DMS153 (cell line): ENCODE data around the gene BICDL1.
A peak's percentile ranks its signal among the peaks of the same experiment; 100 is the strongest.
"Not testable (repeated sequence)": the region's sequence is repeated elsewhere in the genome, so short reads cannot be mapped to it uniquely, and the experiment has no call there.

Experiments
- DNase-seq: peaks from one replicate; lab custom pipeline; 2025; lab: John Stamatoyannopoulos, UW

BICDL1 gene

DNA sequence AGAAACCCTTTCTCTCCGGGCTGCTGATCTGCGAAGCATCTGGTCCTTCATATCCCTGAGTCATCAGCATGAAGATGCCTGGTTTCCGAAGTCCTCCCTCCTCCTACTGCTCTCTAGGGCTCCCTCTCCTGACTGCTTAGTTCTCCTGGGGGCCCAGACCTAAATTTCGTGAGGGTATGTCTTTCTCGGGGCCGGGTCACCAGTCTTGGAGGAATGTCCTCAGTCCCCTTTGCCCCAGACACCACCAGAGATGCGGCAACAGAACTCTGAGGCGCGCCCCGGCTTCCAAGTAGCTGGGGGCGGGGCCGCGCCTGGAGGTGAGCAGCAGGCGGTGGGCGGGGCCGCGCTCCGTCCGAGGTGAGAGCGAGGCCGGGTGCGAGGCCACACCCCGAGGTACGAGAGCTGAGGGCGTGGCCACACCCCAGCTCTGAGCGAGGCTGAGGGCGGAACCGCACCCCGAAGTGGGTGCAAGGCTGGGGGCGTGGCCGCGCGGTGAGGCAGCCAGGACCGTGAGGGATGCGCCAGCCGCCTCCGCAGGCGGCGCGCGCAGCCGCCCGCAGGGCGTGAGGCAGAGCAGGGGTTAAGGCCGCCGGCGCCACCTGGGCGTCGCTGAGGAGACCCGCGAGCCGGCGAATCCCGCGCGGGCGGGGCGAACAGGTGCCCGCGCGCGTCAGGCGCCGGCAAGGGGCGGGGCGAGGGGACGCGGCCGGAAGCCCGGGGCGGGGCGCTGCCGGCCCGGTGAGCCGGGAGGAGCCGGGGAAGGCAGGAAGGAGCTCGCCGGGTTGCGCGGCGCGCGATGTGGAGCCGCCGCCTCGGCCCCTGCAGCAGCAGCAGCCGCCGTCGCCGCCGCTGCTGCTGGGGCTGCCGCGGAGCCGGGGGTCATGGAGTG lies at the start of gene BICDL1:
Gene BICDL1 (plus strand): TSS at position 765 of the 889 bp plus-strand sequence. CDS start 633 bp downstream, outside the sequence.
- DNase-seq, result peak; percentile 94

GRCh38 chr12:119940897-119941296 lies 48.1 kb upstream of the BICDL1 start:
- DNase-seq, result peak; percentile 65

DNA sequence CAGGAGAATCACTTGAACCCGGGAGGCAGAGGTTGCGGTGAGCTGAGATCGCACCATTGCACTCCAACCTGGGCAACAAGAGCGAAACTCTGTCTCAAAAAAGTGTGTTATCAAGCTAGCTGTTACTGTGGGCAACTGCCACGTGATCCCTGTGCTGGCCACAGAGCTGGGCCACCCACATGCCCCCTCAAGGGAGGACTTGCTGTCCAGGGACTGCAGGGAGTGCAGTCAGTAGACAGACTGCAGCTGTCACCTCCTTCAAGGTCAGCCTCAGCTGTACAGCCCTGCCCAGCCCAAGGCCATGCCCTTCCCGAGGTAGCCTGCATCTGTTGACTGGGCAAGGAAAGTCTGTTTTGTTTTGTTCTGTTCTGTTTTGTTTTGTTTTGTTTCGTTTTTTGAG lies 46.6 kb upstream of the BICDL1 start:
- no peak for DNase-seq

DNA sequence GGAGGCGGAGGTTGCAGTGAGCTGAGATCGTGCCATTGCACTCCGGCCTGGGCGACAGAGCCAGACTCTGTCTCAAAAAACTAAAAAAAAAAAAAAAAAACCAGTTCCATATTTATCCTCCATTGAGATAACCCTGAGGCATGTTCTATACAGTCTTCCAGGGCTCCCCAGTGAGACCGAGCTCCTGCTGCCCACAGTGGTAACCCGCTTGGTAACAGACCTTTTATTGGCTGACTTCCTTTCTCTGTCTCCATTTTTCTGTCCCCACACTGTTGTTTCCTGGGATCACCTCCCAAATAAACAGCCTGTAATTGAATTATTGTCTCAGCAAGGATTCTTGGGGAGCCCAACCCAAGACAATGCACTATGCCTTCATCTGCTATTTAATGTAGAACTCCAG lies 42.8 kb upstream of the BICDL1 start:
- DNase-seq, result no peak

DNA sequence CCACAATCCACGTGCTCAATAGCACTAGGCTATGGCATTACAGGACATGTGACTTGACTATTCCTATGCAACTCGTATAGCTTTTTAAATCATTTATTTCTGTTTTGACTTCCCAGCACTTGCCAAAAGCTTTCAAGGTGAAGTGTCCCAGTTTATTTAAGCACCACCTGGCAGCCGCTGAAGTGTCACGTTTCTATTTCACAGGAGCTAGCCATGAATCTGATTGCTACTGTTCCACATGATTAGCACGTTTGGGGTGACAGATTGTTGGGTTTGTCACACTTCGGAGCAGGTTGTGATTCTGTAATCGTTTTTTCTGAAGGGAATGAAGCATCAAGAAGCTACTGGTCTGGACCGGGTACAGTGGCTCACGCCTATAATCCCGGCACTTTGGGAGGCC lies 39.9 kb upstream of the BICDL1 start:
- DNase-seq, result peak; percentile 52

DNA sequence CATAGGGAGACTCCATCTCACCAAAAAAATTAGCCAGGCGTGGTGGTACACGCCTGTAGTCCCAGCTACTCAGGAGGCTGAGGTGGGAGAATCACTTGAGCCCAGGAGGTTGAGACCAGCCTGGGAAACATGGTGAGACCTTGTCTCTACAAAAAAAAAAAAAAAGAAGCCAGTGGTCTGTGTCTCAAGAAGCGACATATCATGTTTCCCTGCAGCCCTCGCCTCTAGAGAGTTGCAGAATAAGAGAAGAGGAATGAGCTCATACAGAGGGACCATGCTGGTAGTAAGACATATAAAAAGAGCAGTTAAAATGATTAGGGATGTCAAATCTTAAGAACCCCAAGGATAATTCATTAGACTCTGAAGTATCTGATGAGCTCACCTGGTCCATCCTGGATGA lies 39.4 kb upstream of the BICDL1 start:
- no peak for DNase-seq

DNA sequence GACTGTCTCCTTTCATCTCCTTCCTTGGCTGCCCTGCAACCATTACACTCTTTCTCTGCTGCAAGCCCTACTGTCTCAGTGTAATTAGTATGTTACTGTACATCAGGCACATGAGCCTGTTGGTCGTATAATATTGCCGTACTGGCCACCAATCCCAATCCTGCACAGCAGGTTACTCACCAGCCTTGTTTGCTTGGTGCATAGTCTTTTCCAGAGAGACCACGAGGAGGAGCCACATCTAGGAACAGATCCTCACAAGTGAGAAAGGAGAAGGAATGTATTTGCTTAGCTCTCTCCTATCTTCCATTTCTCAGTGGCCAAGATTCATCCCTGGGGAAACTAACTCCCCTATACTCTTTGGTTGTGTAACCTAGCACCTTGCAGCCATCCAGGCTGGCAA lies 33.0 kb upstream of the BICDL1 start:
- no peak for DNase-seq

GRCh38 chr12:119957135-119957534 lies 31.9 kb upstream of the BICDL1 start:
- no peak for DNase-seq

- DNase-seq, result no peak
Observed at GRCh38 chr12:119959435-119959834, 29.6 kb upstream of the BICDL1 start.

DNA sequence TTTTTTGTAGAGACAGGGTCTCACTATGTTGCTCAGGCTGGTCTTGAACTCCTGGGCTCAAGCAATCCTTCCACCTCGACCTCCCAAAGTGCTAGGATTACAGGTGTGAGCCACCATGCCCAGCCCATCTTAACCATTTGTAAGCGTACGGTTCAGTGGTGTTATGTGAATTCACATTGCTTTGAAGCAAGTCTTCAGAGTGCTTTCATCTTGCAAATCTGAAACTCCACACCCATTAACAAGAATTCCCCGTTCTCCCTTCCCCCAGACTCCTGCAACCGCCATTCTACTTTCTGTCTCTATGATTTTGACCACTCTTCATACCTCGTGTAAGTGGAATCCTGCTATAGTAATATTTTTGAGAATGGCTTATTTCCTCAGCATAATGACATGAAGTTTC lies 24.9 kb upstream of the BICDL1 start:
- DNase-seq, result no peak

DNA sequence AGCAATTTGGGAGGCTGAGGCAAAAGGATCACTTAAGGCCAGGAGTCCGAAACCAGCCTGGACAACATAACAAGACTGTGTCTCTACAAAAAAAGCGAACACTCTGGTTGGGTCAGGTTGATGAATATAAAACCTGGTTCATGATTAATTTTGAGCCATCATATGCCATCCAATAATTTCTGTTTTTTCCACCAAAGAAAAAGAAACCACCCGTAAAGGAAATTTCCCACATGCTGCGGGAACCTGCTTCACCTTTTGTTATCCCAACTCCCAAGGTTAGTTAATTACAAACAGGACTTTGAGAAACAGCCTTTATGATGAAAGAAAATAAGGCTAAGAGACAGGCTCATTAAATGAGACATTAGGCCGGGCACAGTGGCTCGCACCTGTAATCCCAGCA lies 24.1 kb upstream of the BICDL1 start:
- no peak for DNase-seq

DNA sequence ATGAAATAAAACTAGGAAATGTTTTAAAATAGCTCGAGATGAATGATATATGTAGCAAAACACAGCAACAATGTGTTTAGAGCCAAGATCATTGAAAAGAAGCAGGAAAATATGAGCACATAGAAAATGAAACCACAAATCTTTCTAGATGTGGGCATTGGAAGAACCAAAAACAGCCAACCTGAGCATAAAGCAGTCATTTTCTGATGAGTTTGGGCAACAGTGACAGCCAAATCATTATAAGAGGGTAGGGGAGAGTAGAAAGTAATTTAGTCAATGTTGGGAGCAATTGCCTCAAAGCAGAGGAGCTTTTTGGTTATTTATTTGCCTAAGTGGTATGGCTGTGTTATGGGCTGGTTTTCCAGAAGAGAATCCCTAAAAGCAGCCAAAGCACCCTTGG lies 8.8 kb upstream of the BICDL1 start:
- DNase-seq, result no peak

GRCh38 chr12:119980702-119981101 lies 8.3 kb upstream of the BICDL1 start:
- not testable (repeated sequence) for DNase-seq

- DNase-seq, result no peak
Observed at GRCh38 chr12:119989361-119989730, 310 bp downstream of the BICDL1 start.

DNA sequence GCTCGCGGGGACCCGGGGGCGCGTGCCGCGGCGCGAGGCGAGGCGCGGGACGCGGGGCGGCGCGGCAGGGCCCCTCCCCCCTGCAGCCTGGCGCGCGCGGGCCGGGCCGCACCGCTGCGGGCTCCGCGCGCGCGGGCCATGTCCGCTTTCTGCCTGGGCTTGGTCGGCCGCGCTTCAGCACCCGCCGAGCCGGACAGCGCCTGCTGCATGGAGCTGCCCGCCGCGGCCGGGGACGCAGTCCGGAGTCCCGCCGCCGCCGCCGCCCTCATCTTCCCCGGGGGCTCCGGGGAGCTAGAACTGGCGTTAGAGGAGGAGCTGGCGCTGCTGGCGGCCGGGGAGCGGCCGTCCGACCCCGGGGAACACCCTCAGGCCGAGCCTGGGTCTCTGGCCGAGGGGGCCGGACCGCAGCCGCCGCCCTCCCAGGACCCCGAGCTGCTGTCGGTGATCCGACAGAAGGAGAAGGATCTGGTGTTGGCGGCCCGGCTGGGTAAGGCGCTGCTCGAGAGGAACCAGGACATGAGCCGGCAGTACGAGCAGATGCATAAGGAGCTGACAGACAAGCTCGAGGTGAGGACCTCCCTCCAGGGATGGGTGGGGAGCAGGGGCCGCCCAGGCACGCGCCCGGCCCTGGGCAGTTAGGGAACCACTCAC lies 820 bp downstream of the BICDL1 start:
- DNase-seq, result no peak

DNA sequence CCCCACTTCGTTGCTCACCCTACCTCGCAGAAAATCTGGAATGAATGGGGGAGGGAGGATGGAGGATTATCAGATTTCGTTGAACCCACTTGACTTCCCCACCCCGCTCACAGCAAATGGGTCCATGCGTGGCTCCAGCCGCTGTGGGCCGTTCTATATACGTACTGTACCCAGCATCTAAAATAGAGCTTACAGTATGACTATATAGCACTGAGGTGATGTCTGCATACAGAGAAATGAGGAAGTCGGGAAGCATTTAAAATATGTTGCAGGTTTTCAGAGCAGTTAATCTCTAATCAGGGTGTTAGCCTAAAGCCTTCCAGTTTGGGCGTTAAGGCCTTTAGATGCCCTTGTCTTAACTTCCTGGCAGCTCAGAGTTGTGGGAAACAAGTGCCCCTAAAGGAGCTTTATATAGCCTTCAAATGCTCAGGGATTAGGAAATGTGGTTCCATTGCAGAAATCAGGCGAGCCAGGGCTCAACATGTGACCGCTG lies 1.4 kb downstream of the BICDL1 start:
- no peak for DNase-seq

DNA sequence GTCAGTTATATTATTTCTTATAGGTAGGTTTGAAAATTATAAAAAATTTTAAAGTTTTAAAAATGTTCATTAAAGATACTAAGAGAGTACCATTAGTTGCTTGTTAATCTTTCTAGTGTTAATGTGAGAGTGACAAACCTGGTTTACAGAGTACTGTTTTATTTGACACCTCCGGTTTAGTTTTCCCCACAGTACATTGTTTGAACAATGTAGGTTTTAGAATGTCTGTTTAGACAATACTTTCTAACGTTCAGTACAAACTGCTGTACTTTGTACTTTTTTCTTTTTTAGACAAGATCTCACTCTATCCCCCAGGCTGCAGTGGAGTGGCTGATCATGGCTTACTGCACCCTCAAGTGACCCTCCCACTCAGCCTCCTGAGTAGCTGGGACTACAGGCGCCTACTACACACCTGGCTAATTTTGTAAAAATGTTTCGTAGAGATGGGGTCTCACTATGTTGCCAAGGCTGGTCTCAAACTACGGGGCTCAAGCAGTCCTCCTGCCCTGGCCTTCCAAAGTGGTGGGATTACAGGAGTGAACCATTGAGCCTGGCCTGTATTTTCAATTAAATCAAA lies 3.2 kb downstream of the BICDL1 start:
- DNase-seq, result no peak

DNA sequence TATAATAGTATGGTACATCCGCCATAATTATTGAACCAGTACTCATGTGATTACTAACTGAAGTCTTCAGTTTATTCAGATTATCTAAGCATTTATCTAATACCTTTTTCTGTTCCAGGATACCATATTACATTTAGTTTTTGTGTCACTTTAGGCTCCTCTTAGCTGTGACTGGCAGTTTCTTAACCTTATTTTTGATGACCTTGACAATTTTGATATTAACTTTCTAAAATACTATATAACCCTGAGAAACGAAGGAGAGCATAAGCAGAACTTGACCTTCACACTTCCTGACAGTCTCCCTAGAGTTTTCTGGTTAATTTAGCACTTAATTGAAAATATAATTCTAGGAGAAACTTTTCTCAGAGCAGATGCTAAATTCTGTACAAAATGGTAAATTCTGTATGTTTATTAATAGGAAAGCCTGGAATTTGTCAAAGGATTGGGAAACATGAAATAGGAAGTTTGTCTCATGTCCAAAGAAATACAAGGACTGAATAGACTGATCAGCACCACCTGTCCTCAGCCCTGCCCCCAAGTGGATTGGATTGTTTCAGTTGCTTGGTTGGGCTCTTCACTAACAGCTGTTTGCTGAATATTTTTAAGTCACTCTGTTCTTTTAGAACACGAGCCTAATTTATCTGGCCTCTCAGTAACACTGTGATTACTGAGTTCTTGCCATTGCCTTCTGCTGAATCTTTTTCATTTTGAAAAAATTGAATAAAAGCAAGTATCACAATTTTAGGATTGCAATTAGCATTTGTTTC lies 6.0 kb downstream of the BICDL1 start:
- DNase-seq, result no peak

- DNase-seq, result no peak
Observed at GRCh38 chr12:119996417-119996816, 7.4 kb downstream of the BICDL1 start.

GRCh38 chr12:119998471-119999245 lies 9.6 kb downstream of the BICDL1 start:
- no peak for DNase-seq

DNA sequence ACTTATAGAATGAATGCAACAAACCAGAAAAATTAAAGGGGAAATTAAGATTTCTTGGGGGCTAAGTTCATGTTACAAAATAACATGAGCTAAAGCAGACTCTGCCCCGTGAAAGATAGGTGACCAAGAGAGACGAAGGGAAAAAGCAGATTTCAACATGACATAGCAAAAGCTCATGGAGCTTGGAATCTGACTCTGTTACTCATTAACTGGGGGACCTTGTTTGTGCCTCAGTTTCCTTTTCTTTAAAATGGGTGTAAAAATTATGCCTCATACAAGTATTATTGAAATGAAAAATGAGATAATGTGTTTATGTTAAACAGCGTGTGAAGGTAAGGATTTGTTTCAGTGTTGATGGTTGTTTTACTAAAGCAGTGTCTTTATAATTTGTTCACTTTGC lies 11.5 kb downstream of the BICDL1 start:
- DNase-seq, result no peak
